Measurements from ENCODE around the gene FOXQ1.

GRCh38 chr6:1281746-1282145 is 30.2 kb upstream of the FOXQ1 start:
- TF ChIP-seq, protein P1, sequence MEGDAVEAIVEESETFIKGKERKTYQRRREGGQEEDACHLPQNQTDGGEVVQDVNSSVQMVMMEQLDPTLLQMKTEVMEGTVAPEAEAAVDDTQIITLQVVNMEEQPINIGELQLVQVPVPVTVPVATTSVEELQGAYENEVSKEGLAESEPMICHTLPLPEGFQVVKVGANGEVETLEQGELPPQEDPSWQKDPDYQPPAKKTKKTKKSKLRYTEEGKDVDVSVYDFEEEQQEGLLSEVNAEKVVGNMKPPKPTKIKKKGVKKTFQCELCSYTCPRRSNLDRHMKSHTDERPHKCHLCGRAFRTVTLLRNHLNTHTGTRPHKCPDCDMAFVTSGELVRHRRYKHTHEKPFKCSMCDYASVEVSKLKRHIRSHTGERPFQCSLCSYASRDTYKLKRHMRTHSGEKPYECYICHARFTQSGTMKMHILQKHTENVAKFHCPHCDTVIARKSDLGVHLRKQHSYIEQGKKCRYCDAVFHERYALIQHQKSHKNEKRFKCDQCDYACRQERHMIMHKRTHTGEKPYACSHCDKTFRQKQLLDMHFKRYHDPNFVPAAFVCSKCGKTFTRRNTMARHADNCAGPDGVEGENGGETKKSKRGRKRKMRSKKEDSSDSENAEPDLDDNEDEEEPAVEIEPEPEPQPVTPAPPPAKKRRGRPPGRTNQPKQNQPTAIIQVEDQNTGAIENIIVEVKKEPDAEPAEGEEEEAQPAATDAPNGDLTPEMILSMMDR (IDR thresholded peaks at IDR 0.05 in 2 of 3, conservative IDR thresholded peaks at IDR 0.05 in 1 of 3; ENCODE audit: control insufficient read depth in 2 of 3, extremely low read depth in 1 of 3, insufficient read depth in 1 of 3, low read depth in 3 of 3, low read length in 3 of 3): no peak
- TF ChIP-seq MEF2B (IDR thresholded peaks at IDR 0.05; ENCODE audit: partially characterized antibody, poor library complexity, severe bottlenecking) (no peak), ZNF687 (IDR thresholded peaks at IDR 0.05) (no peak), CREB1 (IDR thresholded peaks at IDR 0.05; ENCODE audit: low read depth) (no peak), REST (IDR thresholded peaks at IDR 0.05; ENCODE audit: low read depth, low read length) (no peak), RAD21 (IDR thresholded peaks at IDR 0.05; ENCODE audit: insufficient read depth, low read depth, low read length) (no peak), CBX5 (IDR thresholded peaks at IDR 0.05; ENCODE audit: low read depth) (no peak), IKZF1 (conservative IDR thresholded peaks at IDR 0.05) (no peak), EZH2 (IDR thresholded peaks at IDR 0.05; ENCODE audit: borderline replicate concordance, control insufficient read depth, low read depth, low read length) (no peak)
- TF ChIP-seq, protein P2, sequence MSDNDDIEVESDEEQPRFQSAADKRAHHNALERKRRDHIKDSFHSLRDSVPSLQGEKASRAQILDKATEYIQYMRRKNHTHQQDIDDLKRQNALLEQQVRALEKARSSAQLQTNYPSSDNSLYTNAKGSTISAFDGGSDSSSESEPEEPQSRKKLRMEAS (IDR thresholded peaks at IDR 0.05; ENCODE audit: low read depth, low read length): no peak
